NCI-H2081 (cell line): ENCODE results near the gene PDIA6.
"Not testable (repeated sequence)": the region's sequence is repeated elsewhere in the genome, so short reads cannot be mapped to it uniquely, and the experiment has no call there.

Source experiments
- DNase-seq, 2 experiments: peaks; one replicate each; lab custom pipeline; 2025; lab: John Stamatoyannopoulos, UW

PDIA6 gene

DNA sequence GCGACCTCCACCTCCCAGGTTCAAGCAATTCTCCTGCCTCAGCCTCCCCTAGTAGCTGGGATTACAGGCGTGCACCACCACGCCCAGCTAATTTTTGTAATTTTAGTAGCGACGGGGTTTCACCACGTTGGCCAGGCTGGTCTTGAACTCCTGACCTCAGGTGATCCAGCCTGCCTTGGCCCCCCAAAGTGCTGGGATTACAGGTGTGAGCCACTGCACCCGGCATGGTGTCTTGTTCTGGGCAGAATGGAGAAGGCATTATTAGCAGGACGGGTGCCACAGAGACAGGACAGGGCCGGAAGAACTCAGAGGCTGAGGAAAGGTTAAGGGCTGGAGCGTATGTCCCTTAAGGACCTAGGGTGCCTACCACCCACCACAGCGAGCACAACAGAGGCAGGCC is 31.8 kb downstream of the PDIA6 start:
- DNase-seq = not testable (repeated sequence)

GRCh38 chr2:10780491-10780820 is 32.1 kb downstream of the PDIA6 start:
- no peak for DNase-seq

DNA sequence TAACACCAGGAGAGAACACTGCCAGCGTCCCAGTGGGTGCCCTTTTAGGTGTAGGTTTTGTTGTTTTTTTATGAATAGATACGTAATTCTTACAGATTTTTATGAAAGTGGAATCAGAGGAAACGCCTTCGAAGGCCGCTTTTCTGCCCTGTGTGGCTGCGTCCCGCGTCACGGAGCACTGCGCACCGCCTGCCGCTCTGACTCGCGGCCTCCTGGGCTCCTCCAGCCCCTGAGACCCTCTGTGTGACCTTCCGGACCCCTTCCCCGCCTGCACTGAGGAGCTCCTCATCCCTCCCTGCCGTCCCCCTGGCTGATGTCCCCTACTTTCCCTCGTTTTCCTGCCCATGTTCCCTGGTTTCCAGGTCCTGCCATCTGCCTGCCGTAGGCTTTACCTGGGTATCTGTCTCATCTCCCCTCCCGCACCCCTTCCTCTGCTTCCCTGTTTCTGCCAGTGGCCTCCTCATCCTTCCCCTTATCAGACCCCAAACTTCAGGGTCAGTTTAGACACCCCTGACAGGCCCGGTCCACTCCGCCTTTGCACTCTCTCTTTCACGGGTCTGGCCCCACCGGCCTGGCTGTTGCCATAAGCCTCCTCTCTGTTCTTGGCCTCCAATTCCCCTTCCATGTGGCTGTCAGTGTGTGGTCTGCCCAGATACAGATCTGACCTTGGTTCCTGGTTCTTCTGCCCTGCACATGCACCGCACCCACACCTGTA is 32.7 kb downstream of the PDIA6 start:
- no peak for DNase-seq

GRCh38 chr2:10778724-10779115 is 33.9 kb downstream of the PDIA6 start:
- DNase-seq = no peak

GRCh38 chr2:10777842-10778723 is 34.5 kb downstream of the PDIA6 start:
- DNase-seq = no peak

- DNase-seq = no peak
These were observed 35.3 kb downstream of the PDIA6 start for GRCh38 chr2:10777111-10777841.

DNA sequence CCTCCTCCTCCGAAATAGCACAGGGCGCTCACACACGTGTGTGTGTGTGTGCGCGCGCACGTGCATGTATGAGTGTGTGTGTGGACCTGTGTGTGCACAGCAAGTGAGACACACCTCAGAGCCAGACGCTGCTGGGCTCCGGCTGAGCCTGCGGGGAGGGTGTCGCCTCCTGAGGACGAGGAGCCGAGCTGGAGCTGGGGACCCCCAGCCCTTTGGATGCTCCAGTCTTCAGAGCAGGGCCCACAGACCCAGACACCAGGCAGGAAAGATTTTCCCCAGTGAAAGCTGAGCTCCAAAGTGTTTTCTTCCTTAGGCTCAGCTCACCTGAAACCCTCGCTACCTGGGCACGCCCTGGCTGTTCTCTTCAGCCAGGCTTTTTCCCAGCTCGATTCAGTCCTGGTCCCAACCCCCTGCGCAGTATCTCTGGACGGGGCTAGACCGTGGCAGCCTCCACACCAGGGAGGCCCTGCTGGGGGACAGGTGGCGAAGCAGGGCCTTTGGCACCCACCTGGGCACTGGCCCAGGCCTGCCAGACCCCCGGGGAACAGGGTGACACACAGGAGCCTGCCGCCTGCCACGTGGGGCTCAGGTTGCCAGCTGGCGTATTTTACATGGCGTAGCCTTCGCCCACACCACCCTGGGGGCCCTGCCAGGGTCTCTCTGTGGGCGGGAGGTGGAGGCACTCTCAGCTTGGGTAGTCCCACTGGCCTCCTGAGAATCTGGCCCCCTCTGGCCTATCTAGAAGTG is 36.2 kb downstream of the PDIA6 start:
- peak in 1 of 2 experiments; percentile 25 for DNase-seq

GRCh38 chr2:10775831-10776230 is 36.8 kb downstream of the PDIA6 start:
- DNase-seq = no peak

GRCh38 chr2:10775021-10775780 is 37.4 kb downstream of the PDIA6 start:
- DNase-seq = no peak

DNA sequence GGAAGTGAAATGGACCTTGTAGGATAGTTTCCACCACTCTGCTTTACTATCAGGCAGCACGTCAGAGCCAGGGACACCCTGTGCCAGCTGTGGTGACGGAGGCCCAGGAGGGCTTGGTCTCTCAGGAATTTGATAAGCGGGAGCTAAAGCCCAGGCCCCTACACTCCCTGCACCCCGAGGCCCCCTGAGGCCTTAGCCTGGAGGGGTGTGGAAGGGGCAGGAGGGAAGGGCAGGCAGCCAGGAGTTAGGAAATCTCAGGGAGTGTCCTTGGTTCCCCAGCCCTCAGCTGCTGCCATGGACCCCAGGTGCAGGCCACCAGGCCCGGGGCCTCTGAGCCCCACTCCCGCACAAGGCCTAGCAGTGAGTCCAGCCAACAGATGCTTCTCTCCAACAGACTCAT is 38.2 kb downstream of the PDIA6 start:
- no peak for DNase-seq

GRCh38 chr2:10773821-10774341 is 38.7 kb downstream of the PDIA6 start:
- no peak for DNase-seq

DNA sequence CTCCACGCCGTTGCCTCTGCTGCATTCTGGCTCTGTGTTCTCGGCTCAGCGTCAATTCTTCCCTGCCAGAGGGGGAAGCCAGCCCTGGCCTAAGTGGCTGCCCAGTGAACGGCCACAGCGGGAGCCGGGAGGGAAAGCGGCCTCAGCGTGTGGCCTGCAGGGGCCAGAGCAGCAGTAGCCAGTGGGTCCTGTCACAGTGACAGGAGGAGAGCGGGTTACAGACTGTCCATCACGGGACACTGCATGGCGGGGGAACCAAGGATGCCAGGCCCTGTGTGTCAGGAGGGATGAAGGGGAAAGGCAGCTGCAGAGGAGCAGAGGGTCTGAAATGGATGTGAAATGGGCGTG is 39.7 kb downstream of the PDIA6 start:
- DNase-seq = no peak

GRCh38 chr2:10772201-10772867 is 40.3 kb downstream of the PDIA6 start:
- no peak for DNase-seq

DNA sequence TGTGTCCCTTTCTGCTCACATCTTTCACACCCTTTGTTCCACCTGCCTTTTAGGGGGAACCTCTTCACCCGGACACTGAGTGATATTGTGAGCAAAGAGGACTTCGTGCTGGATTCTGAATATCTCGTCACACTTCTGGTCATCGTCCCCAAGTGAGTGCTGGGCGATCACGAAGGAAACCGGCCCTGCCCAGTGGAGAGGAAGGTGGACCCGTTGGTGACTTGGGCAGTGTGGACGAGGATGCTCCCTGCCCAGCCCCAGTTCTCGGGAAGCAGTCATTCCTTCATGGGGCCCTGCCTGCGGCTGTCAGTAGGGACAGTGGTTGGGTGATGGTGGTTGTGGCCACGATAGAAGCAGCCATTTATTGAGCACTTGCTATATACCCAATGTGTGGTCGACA is 40.8 kb downstream of the PDIA6 start:
- DNase-seq = no peak

- DNase-seq = no peak
These were observed 41.4 kb downstream of the PDIA6 start for GRCh38 chr2:10770956-10771750.

DNA sequence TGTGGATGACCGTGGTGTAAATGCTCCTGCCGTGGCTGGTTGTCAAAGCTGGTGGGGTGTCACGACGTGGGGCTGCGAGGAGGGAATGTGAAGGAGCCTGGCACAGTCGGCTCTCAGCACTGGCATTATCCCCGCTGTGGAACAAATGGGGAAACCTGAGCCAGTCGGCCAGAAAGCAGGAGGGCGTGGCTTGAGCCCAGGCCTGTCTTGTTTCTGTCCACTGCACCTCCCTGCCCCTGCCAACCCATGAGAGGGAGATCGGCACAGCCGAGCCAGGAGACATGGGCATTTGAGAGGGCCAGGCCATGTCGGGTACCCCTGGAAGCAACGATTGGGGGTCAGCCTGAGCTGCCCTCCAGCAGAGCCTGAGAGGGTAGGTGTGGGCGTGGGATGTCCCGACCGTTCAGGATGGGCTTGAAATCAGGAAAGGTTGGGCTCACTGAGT is 44.5 kb downstream of the PDIA6 start:
- DNase-seq = no peak

DNA sequence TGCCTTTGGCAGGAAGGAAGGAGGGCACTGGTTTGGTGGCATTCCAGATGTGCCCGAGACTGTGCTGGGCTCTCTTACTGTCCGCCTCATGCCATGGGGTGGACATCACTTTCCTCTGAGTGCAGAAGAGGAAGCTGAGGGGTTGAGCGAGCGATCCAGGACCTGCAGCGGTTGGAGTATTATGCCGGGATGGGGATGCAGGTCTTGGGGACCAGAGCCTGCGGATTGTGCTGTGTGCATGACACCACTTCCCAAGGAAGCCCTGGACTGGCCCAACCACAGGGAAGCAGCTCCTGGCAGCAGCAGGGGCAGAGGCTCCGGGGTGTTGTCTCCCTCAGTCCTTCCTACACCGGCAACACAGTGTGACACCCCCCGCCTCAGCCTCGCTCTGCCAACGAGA is 46.7 kb downstream of the PDIA6 start:
- DNase-seq = no peak

GRCh38 chr2:10765461-10765860 is 47.1 kb downstream of the PDIA6 start:
- DNase-seq = no peak

- DNase-seq = no peak
These were observed 47.7 kb downstream of the PDIA6 start for GRCh38 chr2:10764896-10765295.
